ENCODE results near the gene UGT2A3.
"Not testable (repeated sequence)": the region's sequence is repeated elsewhere in the genome, so short reads cannot be mapped to it uniquely, and the experiment has no call there.

Gene UGT2A3

GRCh38 chr4:68951078-68951805, at the start of gene UGT2A3:
Gene UGT2A3 (minus strand): TSS chr4:68951804. CDS start chr4:68951760, 44 bp downstream.
- Histone ChIP-seq H3K27me3 (ENCODE audit: low read depth, low read length) (no peaks in the 10 kb centered on the region), H3K36me3 (ENCODE audit: control insufficient read depth in 1 of 2, insufficient read depth in 2 of 2, low read length in 2 of 2) (no peaks in the 10 kb centered on the region), H3K4me3 (ENCODE audit: low read depth in 1 of 2, low read length in 2 of 2) (peak within 1 kb of the TSS in 1 of 2 donors; percentile 31), H3K27ac (ENCODE audit: low read length) (peak within 1 kb of the TSS; percentile 67), H3K9me3 (ENCODE audit: control insufficient read depth in 1 of 2, low read length in 2 of 2) (no peaks in the 10 kb centered on the region), H3K4me1 (ENCODE audit: control insufficient read depth in 1 of 2, insufficient read depth in 2 of 2, low read length in 2 of 2) (no peaks in the 10 kb centered on the region)

GRCh38 chr4:68997040-68997439, 45.4 kb upstream of the UGT2A3 start:
- H3K4me1 ChIP-seq (ENCODE audit: control insufficient read depth in 1 of 2, insufficient read depth in 2 of 2, low read length in 2 of 2), result no peaks in the 10 kb centered on the region

GRCh38 chr4:68995292-68995691, 43.7 kb upstream of the UGT2A3 start:
- no peaks in the 10 kb centered on the region for H3K4me1 ChIP-seq (ENCODE audit: control insufficient read depth in 1 of 2, insufficient read depth in 2 of 2, low read length in 2 of 2)
- H3K27ac ChIP-seq (ENCODE audit: low read length), result no peak overlapping the region
- H3K4me3 ChIP-seq (ENCODE audit: low read depth in 1 of 2, low read length in 2 of 2), result no peak overlapping the region
- H3K36me3 ChIP-seq (ENCODE audit: control insufficient read depth in 1 of 2, insufficient read depth in 2 of 2, low read length in 2 of 2), result no peaks in the 10 kb centered on the region
- no peaks in the 10 kb centered on the region for H3K27me3 ChIP-seq (ENCODE audit: low read depth, low read length)
- H3K9me3 ChIP-seq (ENCODE audit: control insufficient read depth in 1 of 2, low read length in 2 of 2), result no peaks in the 10 kb centered on the region

More at GRCh38 chr4:68997040-68997439, 45.4 kb upstream of the UGT2A3 start:
- H3K27ac ChIP-seq (ENCODE audit: low read length), result no peak overlapping the region
- no peaks in the 10 kb centered on the region for H3K36me3 ChIP-seq (ENCODE audit: control insufficient read depth in 1 of 2, insufficient read depth in 2 of 2, low read length in 2 of 2)
- no peak overlapping the region for H3K4me3 ChIP-seq (ENCODE audit: low read depth in 1 of 2, low read length in 2 of 2)
- H3K27me3 ChIP-seq (ENCODE audit: low read depth, low read length), result no peaks in the 10 kb centered on the region
- no peaks in the 10 kb centered on the region for H3K9me3 ChIP-seq (ENCODE audit: control insufficient read depth in 1 of 2, low read length in 2 of 2)

- no peaks in the 10 kb centered on the region for H3K27me3 ChIP-seq (ENCODE audit: low read depth, low read length)
- H3K36me3 ChIP-seq (ENCODE audit: control insufficient read depth in 1 of 2, insufficient read depth in 2 of 2, low read length in 2 of 2), result no peaks in the 10 kb centered on the region
- no peak overlapping the region for H3K4me3 ChIP-seq (ENCODE audit: low read depth in 1 of 2, low read length in 2 of 2)
- no peaks in the 10 kb centered on the region for H3K4me1 ChIP-seq (ENCODE audit: control insufficient read depth in 1 of 2, insufficient read depth in 2 of 2, low read length in 2 of 2)
- H3K9me3 ChIP-seq (ENCODE audit: control insufficient read depth in 1 of 2, low read length in 2 of 2), result no peaks in the 10 kb centered on the region
- no peak overlapping the region for H3K27ac ChIP-seq (ENCODE audit: low read length)
Observed at GRCh38 chr4:68987007-68987406, 35.4 kb upstream of the UGT2A3 start.

GRCh38 chr4:68985442-68985841, 33.8 kb upstream of the UGT2A3 start:
- Histone ChIP-seq H3K9me3 (ENCODE audit: control insufficient read depth in 1 of 2, low read length in 2 of 2) (no peaks in the 10 kb centered on the region), H3K4me3 (ENCODE audit: low read depth in 1 of 2, low read length in 2 of 2) (no peak overlapping the region), H3K4me1 (ENCODE audit: control insufficient read depth in 1 of 2, insufficient read depth in 2 of 2, low read length in 2 of 2) (no peaks in the 10 kb centered on the region), H3K36me3 (ENCODE audit: control insufficient read depth in 1 of 2, insufficient read depth in 2 of 2, low read length in 2 of 2) (no peaks in the 10 kb centered on the region), H3K27me3 (ENCODE audit: low read depth, low read length) (no peaks in the 10 kb centered on the region), H3K27ac (ENCODE audit: low read length) (no peak overlapping the region)

- H3K9me3 ChIP-seq (ENCODE audit: control insufficient read depth in 1 of 2, low read length in 2 of 2), result no peaks in the 10 kb centered on the region
- H3K4me3 ChIP-seq (ENCODE audit: low read depth in 1 of 2, low read length in 2 of 2), result no peak overlapping the region
- no peaks in the 10 kb centered on the region for H3K27me3 ChIP-seq (ENCODE audit: low read depth, low read length)
- no peak overlapping the region for H3K27ac ChIP-seq (ENCODE audit: low read length)
- H3K36me3 ChIP-seq (ENCODE audit: control insufficient read depth in 1 of 2, insufficient read depth in 2 of 2, low read length in 2 of 2), result no peaks in the 10 kb centered on the region
- H3K4me1 ChIP-seq (ENCODE audit: control insufficient read depth in 1 of 2, insufficient read depth in 2 of 2, low read length in 2 of 2), result no peaks in the 10 kb centered on the region
Observed at GRCh38 chr4:68984947-68985346, 33.3 kb upstream of the UGT2A3 start.

GRCh38 chr4:68963374-68963773, 11.8 kb upstream of the UGT2A3 start:
- no peaks in the 10 kb centered on the region for H3K9me3 ChIP-seq (ENCODE audit: control insufficient read depth in 1 of 2, low read length in 2 of 2)
- H3K27me3 ChIP-seq (ENCODE audit: low read depth, low read length), result no peaks in the 10 kb centered on the region
- H3K36me3 ChIP-seq (ENCODE audit: control insufficient read depth in 1 of 2, insufficient read depth in 2 of 2, low read length in 2 of 2), result no peaks in the 10 kb centered on the region
- H3K4me1 ChIP-seq (ENCODE audit: control insufficient read depth in 1 of 2, insufficient read depth in 2 of 2, low read length in 2 of 2), result no peaks in the 10 kb centered on the region
- H3K4me3 ChIP-seq (ENCODE audit: low read depth in 1 of 2, low read length in 2 of 2), result no peak overlapping the region
- H3K27ac ChIP-seq (ENCODE audit: low read length), result no peak overlapping the region

- no peaks in the 10 kb centered on the region for H3K27me3 ChIP-seq (ENCODE audit: low read depth, low read length)
- no peak overlapping the region for H3K27ac ChIP-seq (ENCODE audit: low read length)
- H3K9me3 ChIP-seq (ENCODE audit: control insufficient read depth in 1 of 2, low read length in 2 of 2), result no peaks in the 10 kb centered on the region
- no peak overlapping the region for H3K4me3 ChIP-seq (ENCODE audit: low read depth in 1 of 2, low read length in 2 of 2)
- H3K36me3 ChIP-seq (ENCODE audit: control insufficient read depth in 1 of 2, insufficient read depth in 2 of 2, low read length in 2 of 2), result no peaks in the 10 kb centered on the region
- H3K4me1 ChIP-seq (ENCODE audit: control insufficient read depth in 1 of 2, insufficient read depth in 2 of 2, low read length in 2 of 2), result no peaks in the 10 kb centered on the region
Observed at GRCh38 chr4:68962868-68963267, 11.3 kb upstream of the UGT2A3 start.

- no peaks in the 10 kb centered on the region for H3K27me3 ChIP-seq (ENCODE audit: low read depth, low read length)
- H3K27ac ChIP-seq (ENCODE audit: low read length), result no peak overlapping the region
- H3K9me3 ChIP-seq (ENCODE audit: control insufficient read depth in 1 of 2, low read length in 2 of 2), result no peaks in the 10 kb centered on the region
- H3K4me3 ChIP-seq (ENCODE audit: low read depth in 1 of 2, low read length in 2 of 2), result no peak overlapping the region
- H3K36me3 ChIP-seq (ENCODE audit: control insufficient read depth in 1 of 2, insufficient read depth in 2 of 2, low read length in 2 of 2), result no peaks in the 10 kb centered on the region
- H3K4me1 ChIP-seq (ENCODE audit: control insufficient read depth in 1 of 2, insufficient read depth in 2 of 2, low read length in 2 of 2), result no peaks in the 10 kb centered on the region
Observed at GRCh38 chr4:68960294-68961163, 8.9 kb upstream of the UGT2A3 start.

- not testable (repeated sequence) for H3K36me3 ChIP-seq (ENCODE audit: control insufficient read depth in 1 of 2, insufficient read depth in 2 of 2, low read length in 2 of 2); H3K27ac ChIP-seq (ENCODE audit: low read length); H3K9me3 ChIP-seq (ENCODE audit: control insufficient read depth in 1 of 2, low read length in 2 of 2); H3K4me1 ChIP-seq (ENCODE audit: control insufficient read depth in 1 of 2, insufficient read depth in 2 of 2, low read length in 2 of 2); H3K27me3 ChIP-seq (ENCODE audit: low read depth, low read length); H3K4me3 ChIP-seq (ENCODE audit: low read depth in 1 of 2, low read length in 2 of 2)
Observed at GRCh38 chr4:68959085-68959484, 7.5 kb upstream of the UGT2A3 start.

- Histone ChIP-seq H3K9me3 (ENCODE audit: control insufficient read depth in 1 of 2, low read length in 2 of 2) (no peaks in the 10 kb centered on the region), H3K36me3 (ENCODE audit: control insufficient read depth in 1 of 2, insufficient read depth in 2 of 2, low read length in 2 of 2) (no peaks in the 10 kb centered on the region), H3K4me1 (ENCODE audit: control insufficient read depth in 1 of 2, insufficient read depth in 2 of 2, low read length in 2 of 2) (no peaks in the 10 kb centered on the region), H3K4me3 (ENCODE audit: low read depth in 1 of 2, low read length in 2 of 2) (no peak overlapping the region), H3K27me3 (ENCODE audit: low read depth, low read length) (no peaks in the 10 kb centered on the region), H3K27ac (ENCODE audit: low read length) (no peak overlapping the region)
Observed at GRCh38 chr4:68954126-68954525, 2.5 kb upstream of the UGT2A3 start.
